Neural progenitor cell (in vitro differentiated cells): Measurements from ENCODE around the gene TIFAB. TPM values are rescaled to one million over a fixed set of nuclear protein-coding genes. Genes with fewer than 3 reads are reported as not detected.

Experiments
- DNase-seq: peaks from one replicate; pipeline ENCODE4 v3.0.0-alpha.2; 2016; ENCODE audit warnings: low spot score
- H2AFZ ChIP-seq: fragments of 200-600 bp; sonication (generic); replicated peaks from 2 replicates; pipeline ENCODE4 v1.6.1; 2016; ENCODE audit warnings: antibody characterized with exemption
- H3F3A ChIP-seq: fragments of 200-600 bp; sonication (generic); 2 replicates; pipeline ENCODE4 v1.6.1; 2016; ENCODE audit warnings: antibody characterized with exemption, low read depth
- H3K27ac ChIP-seq: fragments of 200-600 bp; sonication (generic); 2 replicates; pipeline ENCODE4 v1.5.1; 2016; ENCODE audit warnings: mild to moderate bottlenecking
- H3K27me3 ChIP-seq: fragments of 200-600 bp; sonication (generic); 2 replicates; pipeline ENCODE4 v1.6.1; 2016; ENCODE audit warnings: mild to moderate bottlenecking, moderate library complexity
- H3K36me3 ChIP-seq: fragments of 200-600 bp; sonication (generic); 2 replicates; pipeline ENCODE4 v1.5.1; 2016
- H3K4me1 ChIP-seq: fragments of 200-600 bp; sonication (generic); 2 replicates; pipeline ENCODE4 v1.6.1; 2016; ENCODE audit warnings: mixed run types
- H3K4me2 ChIP-seq: fragments of 200-600 bp; sonication (generic); 2 replicates; pipeline ENCODE4 v1.6.1; 2016
- H3K4me3 ChIP-seq: fragments of 200-600 bp; sonication (generic); 2 replicates; pipeline ENCODE4 v1.5.1; 2016
- H3K79me2 ChIP-seq: fragments of 200-600 bp; sonication (generic); 2 replicates; pipeline ENCODE4 v1.6.1; 2016; ENCODE audit warnings: low read depth
- H3K9ac ChIP-seq: fragments of 200-600 bp; sonication (generic); 2 replicates; pipeline ENCODE4 v1.6.1; 2016
- H3K9me3 ChIP-seq: fragments of 200-600 bp; sonication (generic); 2 replicates; pipeline ENCODE4 v1.5.1; 2016; ENCODE audit warnings: low read depth
- H4K20me1 ChIP-seq: fragments of 200-600 bp; sonication (generic); 2 replicates; pipeline ENCODE4 v1.6.1; 2016; ENCODE audit warnings: low read depth
- H3K27ac Mint-ChIP-seq: 3 replicates; pipeline ENCODE4 v1.8.0; 2021; ENCODE audit warnings: mixed read lengths
- H3K27me3 Mint-ChIP-seq: 2 replicates; pipeline ENCODE4 v1.8.0; 2022; ENCODE audit warnings: low read depth, mild to moderate bottlenecking, inconsistent platforms, moderate library complexity, mixed read lengths; ENCODE audit not compliant: insufficient read depth
- H3K36me3 Mint-ChIP-seq: 3 replicates; pipeline ENCODE4 v1.8.0; 2021; ENCODE audit warnings: mixed read lengths
- H3K4me1 Mint-ChIP-seq: 3 replicates; pipeline ENCODE4 v1.8.0; 2021; ENCODE audit warnings: mixed read lengths
- H3K4me3 Mint-ChIP-seq: 3 replicates; pipeline ENCODE4 v1.8.0; 2021; ENCODE audit warnings: mild to moderate bottlenecking, moderate library complexity, mixed read lengths
- H3K9me3 Mint-ChIP-seq: 3 replicates; pipeline ENCODE4 v1.8.0; 2020; ENCODE audit warnings: mixed read lengths
- EZH2 ChIP-seq: fragments of 200-600 bp; sonication (generic); IDR thresholded peaks from 2 replicates; pipeline ENCODE4 v1.6.1; 2017; ENCODE audit warnings: antibody characterized with exemption, mild to moderate bottlenecking, moderate library complexity
- EZH2phosphoT487 ChIP-seq: fragments of 200-600 bp; sonication (generic); IDR thresholded peaks from 2 replicates; pipeline ENCODE4 v1.6.1; 2017; ENCODE audit warnings: antibody characterized with exemption
- total RNA-seq: library from RNA; depleted of rRNA; stranded (reverse); fragments of >200 nt; gene quantifications from 2 replicates; pipeline ENCODE4 v1.2.3, GENCODE V29; 2015; ENCODE audit warnings: low replicate concordance
- TF ChIP-seq, protein P1 (sequence below): fragments of 200-600 bp; sonication (generic); IDR thresholded peaks from 2 replicates; pipeline ENCODE4 v1.5.1; 2017; ENCODE audit warnings: antibody characterized with exemption, mild to moderate bottlenecking

TIFAB gene
- total RNA-seq, 1 donor from 2014 or later: not detected

DNA sequence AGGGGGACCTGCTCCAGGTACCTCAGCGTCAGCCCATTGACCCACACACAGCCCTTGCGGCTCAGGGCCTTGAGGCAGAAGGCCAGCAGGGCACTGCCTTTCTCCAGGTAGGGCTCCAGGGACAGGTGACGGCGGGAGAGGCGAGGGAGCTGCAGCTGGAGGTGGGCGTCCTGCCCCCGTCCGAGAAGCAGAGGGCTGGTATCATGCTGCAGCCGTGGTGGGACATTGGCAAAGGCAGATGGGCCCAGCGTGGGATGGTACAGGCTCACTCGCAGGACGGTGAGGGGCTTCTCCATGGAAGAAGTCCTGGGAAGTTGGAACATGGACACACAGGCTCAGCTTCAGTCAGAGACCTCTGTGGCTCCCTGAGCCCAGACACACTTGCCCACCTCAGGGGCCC is 2.5 kb downstream of the TIFAB start:
- Histone ChIP-seq H3K4me2 (no peak overlapping the region), H3F3A (no peaks in the 10 kb centered on the region), H3K27ac (no peak overlapping the region), H3K9ac (no peak overlapping the region), H3K79me2 (no peaks in the 10 kb centered on the region), H3K9me3 (no peaks in the 10 kb centered on the region), H3K36me3 (no peaks in the 10 kb centered on the region), H2AFZ (no peak overlapping the region), H3K4me1 (no peaks in the 10 kb centered on the region), H3K4me3 (no peak overlapping the region), H4K20me1 (no peaks in the 10 kb centered on the region), H3K27me3 (peaks cover 31% of the 10 kb centered on the region)
- peaks cover 11% of the 10 kb centered on the region for H3K4me1 Mint-ChIP-seq
- H3K4me3 Mint-ChIP-seq: no peak overlapping the region
- no peak for DNase-seq
- H3K27ac Mint-ChIP-seq: peak overlapping the region; percentile 57
- H3K36me3 Mint-ChIP-seq: no peaks in the 10 kb centered on the region
- H3K9me3 Mint-ChIP-seq: no peaks in the 10 kb centered on the region
- peaks cover 11% of the 10 kb centered on the region for H3K27me3 Mint-ChIP-seq
- TF ChIP-seq, protein P1, sequence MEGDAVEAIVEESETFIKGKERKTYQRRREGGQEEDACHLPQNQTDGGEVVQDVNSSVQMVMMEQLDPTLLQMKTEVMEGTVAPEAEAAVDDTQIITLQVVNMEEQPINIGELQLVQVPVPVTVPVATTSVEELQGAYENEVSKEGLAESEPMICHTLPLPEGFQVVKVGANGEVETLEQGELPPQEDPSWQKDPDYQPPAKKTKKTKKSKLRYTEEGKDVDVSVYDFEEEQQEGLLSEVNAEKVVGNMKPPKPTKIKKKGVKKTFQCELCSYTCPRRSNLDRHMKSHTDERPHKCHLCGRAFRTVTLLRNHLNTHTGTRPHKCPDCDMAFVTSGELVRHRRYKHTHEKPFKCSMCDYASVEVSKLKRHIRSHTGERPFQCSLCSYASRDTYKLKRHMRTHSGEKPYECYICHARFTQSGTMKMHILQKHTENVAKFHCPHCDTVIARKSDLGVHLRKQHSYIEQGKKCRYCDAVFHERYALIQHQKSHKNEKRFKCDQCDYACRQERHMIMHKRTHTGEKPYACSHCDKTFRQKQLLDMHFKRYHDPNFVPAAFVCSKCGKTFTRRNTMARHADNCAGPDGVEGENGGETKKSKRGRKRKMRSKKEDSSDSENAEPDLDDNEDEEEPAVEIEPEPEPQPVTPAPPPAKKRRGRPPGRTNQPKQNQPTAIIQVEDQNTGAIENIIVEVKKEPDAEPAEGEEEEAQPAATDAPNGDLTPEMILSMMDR: no peak
- TF ChIP-seq EZH2phosphoT487: no peak
- no peak for TF ChIP-seq EZH2

DNA sequence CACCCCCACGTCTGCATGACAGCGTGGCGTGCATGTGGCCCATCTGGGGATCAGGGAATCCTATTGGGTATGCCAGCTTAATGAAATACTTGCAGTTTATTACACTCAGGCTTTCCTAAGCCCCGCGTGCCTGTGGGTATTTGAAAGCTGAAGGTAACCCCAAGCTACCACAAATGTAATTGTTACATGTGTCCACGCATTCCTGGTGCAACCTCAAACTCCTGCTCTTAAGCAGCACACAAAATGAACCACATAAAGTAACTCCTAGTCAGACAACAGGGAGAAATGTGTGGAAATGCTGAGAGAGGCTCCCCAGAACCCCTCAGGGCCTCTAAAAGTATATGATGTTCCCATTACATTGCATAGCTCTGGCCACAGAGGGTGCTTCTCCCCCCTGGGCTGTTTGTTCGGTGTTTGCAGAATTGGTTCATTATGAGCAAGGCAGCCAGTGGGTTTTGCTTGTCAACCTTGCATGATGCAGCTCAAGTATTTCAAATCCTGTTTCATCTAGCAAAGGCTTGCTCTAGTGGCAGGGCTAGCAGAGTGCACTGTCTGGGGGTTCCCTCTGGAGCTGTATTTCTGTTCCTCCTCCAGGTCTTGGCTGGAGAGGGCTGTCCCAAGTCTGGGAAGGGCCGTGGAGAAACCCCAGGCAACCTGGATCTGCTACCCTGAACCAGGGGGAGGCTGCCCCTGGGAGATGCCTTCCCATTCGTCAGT is 3.2 kb downstream of the TIFAB start:
- no peak overlapping the region for H3K27ac Mint-ChIP-seq

DNA sequence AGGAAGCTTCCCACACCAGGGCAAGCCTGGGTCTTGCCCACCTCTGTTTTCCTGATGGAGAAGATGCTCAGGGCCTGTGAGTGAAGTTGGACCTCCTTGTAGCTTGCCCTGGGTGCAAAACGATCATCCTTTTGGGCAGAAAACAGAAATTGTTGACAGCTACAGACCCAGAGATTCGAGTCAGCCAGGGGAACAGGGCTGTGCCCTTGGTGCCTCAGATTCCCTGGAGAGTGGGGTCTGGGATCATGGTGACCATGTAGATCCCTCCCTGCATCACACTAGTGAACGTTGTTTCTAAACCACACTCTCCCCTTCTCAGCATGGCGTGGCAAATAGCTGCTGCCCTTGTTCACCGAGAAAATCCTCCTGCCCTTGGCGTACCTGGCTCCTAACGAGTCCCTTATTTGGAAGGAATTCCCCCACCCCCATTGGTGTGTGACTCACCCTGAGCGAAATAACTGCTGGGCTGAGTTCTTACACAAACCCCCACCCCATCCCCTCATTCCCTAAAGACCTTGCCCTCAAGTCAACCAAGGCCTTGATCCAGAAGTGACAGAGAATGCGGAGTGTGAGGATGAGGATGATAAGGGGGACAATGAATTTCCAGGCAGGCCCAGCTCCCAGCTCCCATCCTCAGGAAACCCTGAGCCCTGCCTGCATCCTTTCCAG is 3.9 kb downstream of the TIFAB start:
- Mint-ChIP-seq H3K36me3 (no peaks in the 10 kb centered on the region), H3K27ac (no peak overlapping the region), H3K4me1 (peaks cover 23% of the 10 kb centered on the region), H3K27me3 (peaks cover 14% of the 10 kb centered on the region), H3K9me3 (no peaks in the 10 kb centered on the region), H3K4me3 (no peak overlapping the region)
- Histone ChIP-seq H3K9ac (no peak overlapping the region), H3K9me3 (no peaks in the 10 kb centered on the region), H3K36me3 (no peaks in the 10 kb centered on the region), H3F3A (peaks cover under 1% of the 10 kb centered on the region), H3K4me1 (peaks cover 12% of the 10 kb centered on the region), H3K79me2 (no peaks in the 10 kb centered on the region), H3K27me3 (peaks cover 16% of the 10 kb centered on the region), H3K27ac (no peak overlapping the region), H3K4me2 (no peak overlapping the region), H2AFZ (no peak overlapping the region), H4K20me1 (no peaks in the 10 kb centered on the region), H3K4me3 (no peak overlapping the region)
- TF ChIP-seq EZH2phosphoT487 (no peak), EZH2 (no peak)
- TF ChIP-seq, protein P1: no peak
- DNase-seq: no peak

More for the DNA sequence above, 3.2 kb downstream of the TIFAB start:
- peaks cover 14% of the 10 kb centered on the region for H3K27me3 Mint-ChIP-seq
- Histone ChIP-seq H3K4me1 (peaks cover 4% of the 10 kb centered on the region), H2AFZ (no peak overlapping the region), H3F3A (no peaks in the 10 kb centered on the region), H3K27me3 (peaks cover 24% of the 10 kb centered on the region), H4K20me1 (no peaks in the 10 kb centered on the region), H3K4me2 (no peak overlapping the region), H3K79me2 (no peaks in the 10 kb centered on the region), H3K9me3 (no peaks in the 10 kb centered on the region), H3K4me3 (no peak overlapping the region), H3K36me3 (no peaks in the 10 kb centered on the region), H3K9ac (no peak overlapping the region), H3K27ac (no peak overlapping the region)
- no peak overlapping the region for H3K4me3 Mint-ChIP-seq
- peaks cover 17% of the 10 kb centered on the region for H3K4me1 Mint-ChIP-seq
- no peaks in the 10 kb centered on the region for H3K36me3 Mint-ChIP-seq
- H3K9me3 Mint-ChIP-seq: no peaks in the 10 kb centered on the region
- DNase-seq: no peak
- TF ChIP-seq EZH2phosphoT487 (no peak), EZH2 (no peak)
- TF ChIP-seq, protein P1: no peak
